ENCODE results near the gene THSD4.

THSD4 gene

GRCh38 chr15:71567173-71567572, 451.9 kb downstream of the THSD4 start:
- Histone ChIP-seq H3K4me1 (ENCODE audit: insufficient read depth, low read length, severe bottlenecking) (no peaks in the 10 kb centered on the region), H3K27me3 (ENCODE audit: insufficient read depth, low read length) (no peaks in the 10 kb centered on the region; the same call in 1 of the 2 replicates), H3K9me2 (ENCODE audit: low read depth, low read length) (no peaks in the 10 kb centered on the region), H3K36me3 (ENCODE audit: insufficient read depth, low read length) (no peaks in the 10 kb centered on the region), H3K9ac (ENCODE audit: low read length) (no peak overlapping the region), H3K4me3 (ENCODE audit: low read depth, low read length, poor library complexity, severe bottlenecking) (no peak overlapping the region), H2AFZ (ENCODE audit: low read length) (no peak overlapping the region), H3F3A (ENCODE audit: insufficient read depth, low read length) (no peaks in the 10 kb centered on the region), H3K9me3 (ENCODE audit: low read length) (no peaks in the 10 kb centered on the region), H3K79me2 (ENCODE audit: insufficient read depth, low read length) (no peaks in the 10 kb centered on the region), H3K4me2 (ENCODE audit: low read length) (no peak overlapping the region), H4K20me1 (ENCODE audit: insufficient read depth, low read length) (no peaks in the 10 kb centered on the region), H3K27ac (ENCODE audit: low read depth, low read length, poor library complexity, severe bottlenecking) (no peak overlapping the region)
- no peak for TF ChIP-seq EZH2 (IDR thresholded peaks at IDR 0.05; ENCODE audit: borderline replicate concordance, low read length)
- TF ChIP-seq CTCF (IDR thresholded peaks at IDR 0.05; ENCODE audit: low read length), result no peak

- Histone ChIP-seq H2AFZ (ENCODE audit: low read length) (no peak overlapping the region), H3K36me3 (ENCODE audit: insufficient read depth, low read length) (no peaks in the 10 kb centered on the region), H3K9me2 (ENCODE audit: low read depth, low read length) (no peaks in the 10 kb centered on the region), H4K20me1 (ENCODE audit: insufficient read depth, low read length) (no peaks in the 10 kb centered on the region), H3F3A (ENCODE audit: insufficient read depth, low read length) (no peaks in the 10 kb centered on the region), H3K9me3 (ENCODE audit: low read length) (no peaks in the 10 kb centered on the region), H3K4me2 (ENCODE audit: low read length) (no peak overlapping the region), H3K9ac (ENCODE audit: low read length) (no peak overlapping the region), H3K4me1 (ENCODE audit: insufficient read depth, low read length, severe bottlenecking) (no peaks in the 10 kb centered on the region), H3K79me2 (ENCODE audit: insufficient read depth, low read length) (no peaks in the 10 kb centered on the region), H3K27me3 (ENCODE audit: insufficient read depth, low read length) (no peaks in the 10 kb centered on the region; the same call in 1 of the 2 replicates), H3K4me3 (ENCODE audit: low read depth, low read length, poor library complexity, severe bottlenecking) (no peak overlapping the region), H3K27ac (ENCODE audit: low read depth, low read length, poor library complexity, severe bottlenecking) (no peak overlapping the region)
- TF ChIP-seq EZH2 (IDR thresholded peaks at IDR 0.05; ENCODE audit: borderline replicate concordance, low read length), result no peak
Measured at GRCh38 chr15:71568227-71568626, 453.0 kb downstream of the THSD4 start.

GRCh38 chr15:71570736-71571135, 455.5 kb downstream of the THSD4 start:
- Histone ChIP-seq H3K27me3 (ENCODE audit: insufficient read depth, low read length) (no peaks in the 10 kb centered on the region; the same call in 1 of the 2 replicates), H3K79me2 (ENCODE audit: insufficient read depth, low read length) (no peaks in the 10 kb centered on the region), H3F3A (ENCODE audit: insufficient read depth, low read length) (no peaks in the 10 kb centered on the region), H4K20me1 (ENCODE audit: insufficient read depth, low read length) (no peaks in the 10 kb centered on the region), H3K9ac (ENCODE audit: low read length) (no peak overlapping the region), H3K9me3 (ENCODE audit: low read length) (no peaks in the 10 kb centered on the region), H3K4me3 (ENCODE audit: low read depth, low read length, poor library complexity, severe bottlenecking) (no peak overlapping the region), H3K27ac (ENCODE audit: low read depth, low read length, poor library complexity, severe bottlenecking) (no peak overlapping the region), H3K9me2 (ENCODE audit: low read depth, low read length) (no peaks in the 10 kb centered on the region), H2AFZ (ENCODE audit: low read length) (no peak overlapping the region), H3K36me3 (ENCODE audit: insufficient read depth, low read length) (no peaks in the 10 kb centered on the region), H3K4me2 (ENCODE audit: low read length) (no peak overlapping the region), H3K4me1 (ENCODE audit: insufficient read depth, low read length, severe bottlenecking) (no peaks in the 10 kb centered on the region)
- no peak for TF ChIP-seq EZH2 (IDR thresholded peaks at IDR 0.05; ENCODE audit: borderline replicate concordance, low read length)
- no peak for TF ChIP-seq CTCF (IDR thresholded peaks at IDR 0.05; ENCODE audit: low read length)

GRCh38 chr15:71571641-71572040, 456.4 kb downstream of the THSD4 start:
- Histone ChIP-seq H3K9me3 (ENCODE audit: low read length) (no peaks in the 10 kb centered on the region), H3K9ac (ENCODE audit: low read length) (no peak overlapping the region), H3K27ac (ENCODE audit: low read depth, low read length, poor library complexity, severe bottlenecking) (no peak overlapping the region), H3K79me2 (ENCODE audit: insufficient read depth, low read length) (no peaks in the 10 kb centered on the region), H3K36me3 (ENCODE audit: insufficient read depth, low read length) (no peaks in the 10 kb centered on the region), H3K4me2 (ENCODE audit: low read length) (no peak overlapping the region), H3K4me1 (ENCODE audit: insufficient read depth, low read length, severe bottlenecking) (no peaks in the 10 kb centered on the region), H3K27me3 (ENCODE audit: insufficient read depth, low read length) (no peaks in the 10 kb centered on the region; the same call in 1 of the 2 replicates), H3K4me3 (ENCODE audit: low read depth, low read length, poor library complexity, severe bottlenecking) (no peak overlapping the region), H4K20me1 (ENCODE audit: insufficient read depth, low read length) (no peaks in the 10 kb centered on the region), H3K9me2 (ENCODE audit: low read depth, low read length) (no peaks in the 10 kb centered on the region), H2AFZ (ENCODE audit: low read length) (no peak overlapping the region), H3F3A (ENCODE audit: insufficient read depth, low read length) (no peaks in the 10 kb centered on the region)
- TF ChIP-seq EZH2 (IDR thresholded peaks at IDR 0.05; ENCODE audit: borderline replicate concordance, low read length), result no peak
- no peak for TF ChIP-seq CTCF (IDR thresholded peaks at IDR 0.05; ENCODE audit: low read length)
